Naive thymus-derived CD4-positive, alpha-beta T cell (primary cell): ENCODE results near the gene DICER1. TPM values are rescaled to one million over a fixed set of nuclear protein-coding genes. Genes with fewer than 3 reads are reported as not detected.

Experiments used
- ATAC-seq: fragments of 150-1000 bp; cut with Tn5 transposase; 2 replicates; pipeline ENCODE4 v1.10.0; 2021; ENCODE audit warnings: mild to moderate bottlenecking, moderate library complexity
- CTCF ChIA-PET: fragments of 350-600 bp; sonication (Branson Sonifier 250); formaldehyde crosslinking; loops from one replicate; lab custom pipeline; 2021; ENCODE audit warnings: antibody characterized with exemption; lab: Charles Lee
- POLR2A ChIA-PET: fragments of 350-600 bp; sonication (Branson Sonifier 250); formaldehyde crosslinking; loops from one replicate; lab custom pipeline; 2021; ENCODE audit warnings: antibody characterized with exemption, inconsistent platforms; lab: Charles Lee
- DNase-seq, 9 donors: peaks; one replicate each; pipeline versions ENCODE4 v3.0.0 to v3.0.0-alpha.2; 2020 to 2022; ENCODE audit warnings: mixed read lengths in 1 of 9
- H3K27ac ChIP-seq: one replicate; pipeline ENCODE4 v1.7.0; 2013; ENCODE audit warnings: mild to moderate bottlenecking, low read depth, low read length, moderate library complexity
- H3K27me3 ChIP-seq, 2 donors: one replicate each; pipeline ENCODE4 v1.7.0; 2013; ENCODE audit warnings: low read length in 2 of 2, mild to moderate bottlenecking in 2 of 2, moderate library complexity in 2 of 2; ENCODE audit not compliant: control insufficient read depth in 2 of 2, insufficient read depth in 2 of 2
- H3K36me3 ChIP-seq, 3 experiments: 1 replicate in 2 of 3; 2 replicates in 1 of 3; pipeline ENCODE4 v1.7.0; 2013; ENCODE audit warnings: low read length in 3 of 3, mild to moderate bottlenecking in 3 of 3, moderate library complexity in 1 of 3; ENCODE audit not compliant: insufficient read depth in 3 of 3, control insufficient read depth in 2 of 3
- H3K4me1 ChIP-seq, 2 donors: one replicate each; pipeline ENCODE4 v1.7.0; 2013; ENCODE audit warnings: low read length in 2 of 2, mild to moderate bottlenecking in 2 of 2, moderate library complexity in 1 of 2; ENCODE audit not compliant: control insufficient read depth in 2 of 2, insufficient read depth in 2 of 2
- H3K4me3 ChIP-seq: 2 replicates; pipeline ENCODE4 v1.7.0; 2013; ENCODE audit warnings: mild to moderate bottlenecking, low read length
- H3K9me3 ChIP-seq, 3 experiments: 1 replicate in 2 of 3; 2 replicates in 1 of 3; pipeline ENCODE4 v1.7.0; 2013; ENCODE audit warnings: low read length in 3 of 3; ENCODE audit not compliant: control insufficient read depth in 2 of 3
- H3K27ac Mint-ChIP-seq, 9 donors: one replicate each; pipeline ENCODE4 v1.8.0; 2020 to 2022; ENCODE audit warnings: mixed read lengths in 9 of 9, mild to moderate bottlenecking in 8 of 9, moderate library complexity in 5 of 9, inconsistent platforms in 2 of 9
- H3K27me3 Mint-ChIP-seq, 5 donors: one replicate each; pipeline ENCODE4 v1.8.0; 2021 to 2022; ENCODE audit warnings: mixed read lengths in 5 of 5, mild to moderate bottlenecking in 1 of 5
- H3K36me3 Mint-ChIP-seq, 5 donors: one replicate each; pipeline ENCODE4 v1.8.0; 2020 to 2022; ENCODE audit warnings: mixed read lengths in 5 of 5, mild to moderate bottlenecking in 3 of 5, inconsistent platforms in 1 of 5
- H3K4me1 Mint-ChIP-seq, 7 donors: one replicate each; pipeline ENCODE4 v1.8.0; 2020 to 2022; ENCODE audit warnings: mixed read lengths in 7 of 7, mild to moderate bottlenecking in 3 of 7, inconsistent platforms in 1 of 7
- H3K4me3 Mint-ChIP-seq, 10 donors: one replicate each; pipeline ENCODE4 v1.8.0; 2020 to 2022; ENCODE audit warnings: mild to moderate bottlenecking in 10 of 10, mixed read lengths in 10 of 10, moderate library complexity in 6 of 10, inconsistent platforms in 2 of 10
- H3K9me3 Mint-ChIP-seq, 11 donors: one replicate each; pipeline ENCODE4 v1.8.0; 2020 to 2022; ENCODE audit warnings: mixed read lengths in 11 of 11, mild to moderate bottlenecking in 4 of 11, inconsistent platforms in 1 of 11, moderate library complexity in 1 of 11
- intact Hi-C, 2 donors: fragments of 100-400 bp; cut with micrococcal nuclease; formaldehyde crosslinking; loops; one replicate each; pipeline ENCODE4 v1.15.1; 2023
- polyA plus RNA-seq, 2 donors: library from polyadenylated mRNA; unstranded; fragments of 300-500 nt; fragmentation: Illumina TruSeq; gene quantifications; one replicate each; pipeline ENCODE4 v1.2.3, GENCODE V29; 2021
- total RNA-seq, 6 experiments: library from RNA in 5 of 6; stranded (reverse) in 5 of 6; gene quantifications; 1 replicate in 5 of 6; 2 replicates in 1 of 6; pipeline ENCODE4 v1.2.3 and lab custom pipeline; 2021 to 2026

The DICER1 gene
- total and polyA plus RNA-seq, 7 experiments from 2014 or later: 11.0 to 78.2 (median 62.6) TPM

- H3K4me3 ChIP-seq: no peak overlapping the region
- H3K36me3 ChIP-seq: no peaks in the 10 kb centered on the region
- intact Hi-C loops: no loop called here
- H3K9me3 ChIP-seq: no peaks in the 10 kb centered on the region
- Mint-ChIP-seq H3K4me3 (no peak overlapping the region), H3K36me3 (no peaks in the 10 kb centered on the region), H3K9me3 (peaks cover 0 to 6% (median 0%) of the 10 kb centered on the region in 11 donors), H3K4me1 (peaks cover 0 to 2% (median 0%) of the 10 kb centered on the region in 7 donors), H3K27ac (no peak overlapping the region), H3K27me3 (peaks cover 2 to 24% (median 10%) of the 10 kb centered on the region in 5 donors)
- ATAC-seq: no peak
- no peaks in the 10 kb centered on the region for H3K27me3 ChIP-seq
- ChIA-PET POLR2A (no interaction called here), CTCF (no interaction called here)
- DNase-seq: no peak
- H3K27ac ChIP-seq: no peak overlapping the region
- no peaks in the 10 kb centered on the region for H3K4me1 ChIP-seq
These were observed 86.4 kb downstream of the DICER1 start for GRCh38 chr14:95070748-95071435.

- Histone ChIP-seq H3K4me3 (no peak overlapping the region), H3K4me1 (no peaks in the 10 kb centered on the region), H3K36me3 (no peaks in the 10 kb centered on the region), H3K9me3 (no peaks in the 10 kb centered on the region), H3K27me3 (no peaks in the 10 kb centered on the region), H3K27ac (no peak overlapping the region)
- no peaks in the 10 kb centered on the region for H3K36me3 Mint-ChIP-seq
- ChIA-PET POLR2A (no interaction called here), CTCF (no interaction called here)
- peaks cover 0 to 2% (median 0%) of the 10 kb centered on the region in 7 donors for H3K4me1 Mint-ChIP-seq
- H3K27ac Mint-ChIP-seq: no peak overlapping the region
- H3K4me3 Mint-ChIP-seq: no peak overlapping the region
- DNase-seq (peak in 1 of 9 donors; percentile 2), ATAC-seq (no peak)
- intact Hi-C loops: no loop called here
- peaks cover 0 to 6% (median 0%) of the 10 kb centered on the region in 11 donors for H3K9me3 Mint-ChIP-seq
- H3K27me3 Mint-ChIP-seq: peaks cover 2 to 24% (median 10%) of the 10 kb centered on the region in 5 donors
These were observed 87.8 kb downstream of the DICER1 start for GRCh38 chr14:95069547-95069946.

- Mint-ChIP-seq H3K4me1 (peaks cover 0 to 2% (median 0%) of the 10 kb centered on the region in 7 donors), H3K9me3 (peaks cover 0 to 6% (median 0%) of the 10 kb centered on the region in 11 donors), H3K4me3 (no peak overlapping the region), H3K36me3 (no peaks in the 10 kb centered on the region), H3K27me3 (peaks cover 2 to 24% (median 10%) of the 10 kb centered on the region in 5 donors), H3K27ac (no peak overlapping the region)
- ATAC-seq (no peak), DNase-seq (no peak)
- H3K36me3 ChIP-seq: no peaks in the 10 kb centered on the region
- CTCF ChIA-PET: no interaction called here
- no peak overlapping the region for H3K4me3 ChIP-seq
- no peaks in the 10 kb centered on the region for H3K27me3 ChIP-seq
- no peaks in the 10 kb centered on the region for H3K4me1 ChIP-seq
- POLR2A ChIA-PET: no interaction called here
- no peaks in the 10 kb centered on the region for H3K9me3 ChIP-seq
- intact Hi-C loops: no loop called here
- no peak overlapping the region for H3K27ac ChIP-seq
These were observed 88.3 kb downstream of the DICER1 start for GRCh38 chr14:95069018-95069417.

GRCh38 chr14:95068521-95068920, 88.8 kb downstream of the DICER1 start:
- Mint-ChIP-seq H3K27ac (no peak overlapping the region), H3K4me1 (peaks cover 0 to 2% (median 0%) of the 10 kb centered on the region in 7 donors), H3K36me3 (no peaks in the 10 kb centered on the region), H3K27me3 (peaks cover 2 to 24% (median 10%) of the 10 kb centered on the region in 5 donors), H3K4me3 (no peak overlapping the region), H3K9me3 (peaks cover 0 to 4% (median 0%) of the 10 kb centered on the region in 11 donors)
- POLR2A ChIA-PET: no interaction called here
- H3K27ac ChIP-seq: no peak overlapping the region
- no peaks in the 10 kb centered on the region for H3K4me1 ChIP-seq
- H3K36me3 ChIP-seq: no peaks in the 10 kb centered on the region
- H3K9me3 ChIP-seq: no peaks in the 10 kb centered on the region
- CTCF ChIA-PET: no interaction called here
- ATAC-seq: no peak
- DNase-seq: peak in 1 of 9 donors; percentile 7
- intact Hi-C loops: no loop called here
- H3K27me3 ChIP-seq: no peaks in the 10 kb centered on the region
- H3K4me3 ChIP-seq: no peak overlapping the region

GRCh38 chr14:95068080-95068479, 89.2 kb downstream of the DICER1 start:
- H3K36me3 ChIP-seq: no peaks in the 10 kb centered on the region
- no peak overlapping the region for H3K4me3 Mint-ChIP-seq
- POLR2A ChIA-PET: no interaction called here

GRCh38 chr14:95067526-95067925, 89.8 kb downstream of the DICER1 start:
- H3K4me1 ChIP-seq: no peaks in the 10 kb centered on the region
- H3K9me3 ChIP-seq: no peaks in the 10 kb centered on the region
- H3K27ac ChIP-seq: no peak overlapping the region
- Mint-ChIP-seq H3K36me3 (no peaks in the 10 kb centered on the region), H3K27ac (no peak overlapping the region), H3K27me3 (peaks cover 0 to 19% (median 5%) of the 10 kb centered on the region in 5 donors), H3K4me3 (no peak overlapping the region), H3K9me3 (peaks cover 0 to 3% (median 0%) of the 10 kb centered on the region in 11 donors), H3K4me1 (peaks cover 0 to 2% (median 0%) of the 10 kb centered on the region in 7 donors)
- CTCF ChIA-PET: no interaction called here
- DNase-seq (no peak), ATAC-seq (no peak)
- intact Hi-C loops: no loop called here
- no peak overlapping the region for H3K4me3 ChIP-seq
- POLR2A ChIA-PET: no interaction called here
- no peaks in the 10 kb centered on the region for H3K36me3 ChIP-seq
- no peaks in the 10 kb centered on the region for H3K27me3 ChIP-seq

More at GRCh38 chr14:95068080-95068479, 89.2 kb downstream of the DICER1 start:
- Mint-ChIP-seq H3K36me3 (no peaks in the 10 kb centered on the region), H3K27ac (no peak overlapping the region), H3K27me3 (peaks cover 2 to 24% (median 9%) of the 10 kb centered on the region in 5 donors), H3K9me3 (peaks cover 0 to 2% (median 0%) of the 10 kb centered on the region in 11 donors), H3K4me1 (peaks cover 0 to 2% (median 0%) of the 10 kb centered on the region in 7 donors)
- Histone ChIP-seq H3K9me3 (no peaks in the 10 kb centered on the region), H3K4me3 (no peak overlapping the region), H3K27ac (no peak overlapping the region), H3K4me1 (no peaks in the 10 kb centered on the region), H3K27me3 (no peaks in the 10 kb centered on the region)
- DNase-seq (no peak), ATAC-seq (no peak)
- CTCF ChIA-PET: no interaction called here
- intact Hi-C loops: no loop called here
